PFSK-1 (cell line): ENCODE results near the gene NOC3L.

ENCODE experiments used
- FOXP2 ChIP-seq: optimal IDR thresholded peaks from 2 replicates; pipeline ENCODE3; 2011; ENCODE audit warnings: borderline replicate concordance, control low read depth, inconsistent platforms; ENCODE audit not compliant: insufficient read depth; ENCODE audit errors: extremely low read length, extremely low read depth
- POLR2AphosphoS5 ChIP-seq: IDR thresholded peaks from 2 replicates; pipeline ENCODE4 v1.6.1; 2012; ENCODE audit warnings: low read depth, mild to moderate bottlenecking, control low read depth, low read length, moderate library complexity
- REST ChIP-seq, 2 experiments: IDR thresholded peaks; 2 replicates each; pipeline versions ENCODE4 v1.6.1 to v1.8.0; 2011 to 2012; ENCODE audit warnings: low read depth in 2 of 2, low read length in 2 of 2, control low read depth in 1 of 2, inconsistent platforms in 1 of 2, mild to moderate bottlenecking in 1 of 2, moderate library complexity in 1 of 2; ENCODE audit not compliant: insufficient read depth in 1 of 2
- SIN3A ChIP-seq: IDR thresholded peaks from 2 replicates; pipeline ENCODE4 v1.6.1; 2012; ENCODE audit warnings: mild to moderate bottlenecking, low read length, moderate library complexity, borderline replicate concordance; ENCODE audit not compliant: insufficient read depth
- TAF1 ChIP-seq: IDR thresholded peaks from 2 replicates; pipeline ENCODE4 v1.6.1; 2012; ENCODE audit warnings: low read length, control low read depth, borderline replicate concordance; ENCODE audit not compliant: insufficient read depth

DNA sequence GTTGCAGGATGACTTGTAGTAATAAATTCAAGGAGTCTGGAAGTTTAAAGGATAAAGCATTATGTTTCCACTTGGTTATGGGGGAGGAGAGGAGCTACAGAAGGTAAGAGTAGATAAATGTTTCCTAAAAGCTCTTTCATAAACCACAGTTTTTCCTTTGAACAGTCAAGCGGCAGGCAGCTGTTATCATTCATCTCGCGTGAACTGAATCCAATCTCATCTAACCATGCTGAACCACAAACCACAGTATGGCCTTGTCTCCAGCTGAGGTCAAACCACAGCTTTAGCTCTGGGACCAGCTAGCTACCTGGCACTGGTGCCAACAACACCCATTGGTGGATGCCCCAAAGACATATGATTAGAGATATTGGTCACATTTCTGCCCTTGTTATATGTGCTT lies 63.3 kb downstream of the NOC3L start:
- TF ChIP-seq TAF1 (no peak), REST (IDR thresholded peaks at IDR 0.05; ENCODE audit: insufficient read depth in 1 of 2, low read depth in 2 of 2, low read length in 2 of 2) (no peak), POLR2AphosphoS5 (no peak), SIN3A (no peak), FOXP2 (no peak)
